Ishikawa (cell line): ENCODE measurements around the gene UBE2O.

ENCODE experiments used
- CEBPB ChIP-seq: IDR thresholded peaks from 2 replicates; pipeline ENCODE4 v1.6.1; 2012
- CREB1 ChIP-seq: IDR thresholded peaks from 2 replicates; pipeline ENCODE4 v1.6.1; 2012; ENCODE audit warnings: low read depth
- EGR1 ChIP-seq: IDR thresholded peaks from 2 replicates; pipeline ENCODE4 v1.6.1; 2012
- EP300 ChIP-seq: IDR thresholded peaks from 2 replicates; pipeline ENCODE4 v1.6.1; 2012; ENCODE audit warnings: borderline replicate concordance
- FOXM1 ChIP-seq: IDR thresholded peaks from 2 replicates; pipeline ENCODE4 v1.6.1; 2012; ENCODE audit warnings: low read depth, borderline replicate concordance
- RAD21 ChIP-seq: IDR thresholded peaks from 2 replicates; pipeline ENCODE4 v1.6.1; 2012; ENCODE audit warnings: low read depth
- TAF1 ChIP-seq: IDR thresholded peaks from 2 replicates; pipeline ENCODE4 v1.6.1; 2012; ENCODE audit warnings: low read depth, mild to moderate bottlenecking
- TCF12 ChIP-seq: IDR thresholded peaks from 2 replicates; pipeline ENCODE4 v1.6.1; 2012; ENCODE audit warnings: low read depth
- YY1 ChIP-seq: IDR thresholded peaks from 2 replicates; pipeline ENCODE4 v1.6.1; 2012; ENCODE audit warnings: low read depth
- ZBTB7A ChIP-seq: IDR thresholded peaks from 2 replicates; pipeline ENCODE4 v1.6.1; 2012; ENCODE audit warnings: low read depth
- TF ChIP-seq, protein P1 (sequence below): IDR thresholded peaks from 2 replicates; pipeline ENCODE4 v1.6.1; 2012
- TF ChIP-seq, protein P2 (sequence below): IDR thresholded peaks from 2 replicates; pipeline ENCODE4 v1.6.1; 2012
- TF ChIP-seq, protein P3 (sequence below): IDR thresholded peaks from 2 replicates; pipeline ENCODE4 v1.6.1; 2012; ENCODE audit warnings: low read depth, mild to moderate bottlenecking

- TF ChIP-seq, protein P1, sequence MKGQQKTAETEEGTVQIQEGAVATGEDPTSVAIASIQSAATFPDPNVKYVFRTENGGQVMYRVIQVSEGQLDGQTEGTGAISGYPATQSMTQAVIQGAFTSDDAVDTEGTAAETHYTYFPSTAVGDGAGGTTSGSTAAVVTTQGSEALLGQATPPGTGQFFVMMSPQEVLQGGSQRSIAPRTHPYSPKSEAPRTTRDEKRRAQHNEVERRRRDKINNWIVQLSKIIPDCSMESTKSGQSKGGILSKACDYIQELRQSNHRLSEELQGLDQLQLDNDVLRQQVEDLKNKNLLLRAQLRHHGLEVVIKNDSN = no peak
- no peak for TF ChIP-seq YY1
- TF ChIP-seq TAF1 = no peak
- TF ChIP-seq EP300 = no peak
- no peak for TF ChIP-seq RAD21
- TF ChIP-seq CEBPB = no peak
- TF ChIP-seq, protein P2, sequence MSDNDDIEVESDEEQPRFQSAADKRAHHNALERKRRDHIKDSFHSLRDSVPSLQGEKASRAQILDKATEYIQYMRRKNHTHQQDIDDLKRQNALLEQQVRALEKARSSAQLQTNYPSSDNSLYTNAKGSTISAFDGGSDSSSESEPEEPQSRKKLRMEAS = no peak
- TF ChIP-seq, protein P3, sequence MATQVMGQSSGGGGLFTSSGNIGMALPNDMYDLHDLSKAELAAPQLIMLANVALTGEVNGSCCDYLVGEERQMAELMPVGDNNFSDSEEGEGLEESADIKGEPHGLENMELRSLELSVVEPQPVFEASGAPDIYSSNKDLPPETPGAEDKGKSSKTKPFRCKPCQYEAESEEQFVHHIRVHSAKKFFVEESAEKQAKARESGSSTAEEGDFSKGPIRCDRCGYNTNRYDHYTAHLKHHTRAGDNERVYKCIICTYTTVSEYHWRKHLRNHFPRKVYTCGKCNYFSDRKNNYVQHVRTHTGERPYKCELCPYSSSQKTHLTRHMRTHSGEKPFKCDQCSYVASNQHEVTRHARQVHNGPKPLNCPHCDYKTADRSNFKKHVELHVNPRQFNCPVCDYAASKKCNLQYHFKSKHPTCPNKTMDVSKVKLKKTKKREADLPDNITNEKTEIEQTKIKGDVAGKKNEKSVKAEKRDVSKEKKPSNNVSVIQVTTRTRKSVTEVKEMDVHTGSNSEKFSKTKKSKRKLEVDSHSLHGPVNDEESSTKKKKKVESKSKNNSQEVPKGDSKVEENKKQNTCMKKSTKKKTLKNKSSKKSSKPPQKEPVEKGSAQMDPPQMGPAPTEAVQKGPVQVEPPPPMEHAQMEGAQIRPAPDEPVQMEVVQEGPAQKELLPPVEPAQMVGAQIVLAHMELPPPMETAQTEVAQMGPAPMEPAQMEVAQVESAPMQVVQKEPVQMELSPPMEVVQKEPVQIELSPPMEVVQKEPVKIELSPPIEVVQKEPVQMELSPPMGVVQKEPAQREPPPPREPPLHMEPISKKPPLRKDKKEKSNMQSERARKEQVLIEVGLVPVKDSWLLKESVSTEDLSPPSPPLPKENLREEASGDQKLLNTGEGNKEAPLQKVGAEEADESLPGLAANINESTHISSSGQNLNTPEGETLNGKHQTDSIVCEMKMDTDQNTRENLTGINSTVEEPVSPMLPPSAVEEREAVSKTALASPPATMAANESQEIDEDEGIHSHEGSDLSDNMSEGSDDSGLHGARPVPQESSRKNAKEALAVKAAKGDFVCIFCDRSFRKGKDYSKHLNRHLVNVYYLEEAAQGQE = no peak
- no peak for TF ChIP-seq CREB1
- TF ChIP-seq TCF12 = no peak
- TF ChIP-seq ZBTB7A = no peak
- TF ChIP-seq FOXM1 = no peak
- TF ChIP-seq EGR1 = no peak
Measured at GRCh38 chr17:76479515-76480060, 26.6 kb upstream of the UBE2O start.
